ENCODE measurements around the gene LRIT2. TPM values are rescaled to one million over a fixed set of nuclear protein-coding genes. Genes with fewer than 3 reads are reported as not detected.
"Not testable (repeated sequence)": the region's sequence is repeated elsewhere in the genome, so short reads cannot be mapped to it uniquely, and the experiment has no call there.

LRIT2 gene
- total RNA-seq, 2 experiments from 2014 or later, result not detected

DNA sequence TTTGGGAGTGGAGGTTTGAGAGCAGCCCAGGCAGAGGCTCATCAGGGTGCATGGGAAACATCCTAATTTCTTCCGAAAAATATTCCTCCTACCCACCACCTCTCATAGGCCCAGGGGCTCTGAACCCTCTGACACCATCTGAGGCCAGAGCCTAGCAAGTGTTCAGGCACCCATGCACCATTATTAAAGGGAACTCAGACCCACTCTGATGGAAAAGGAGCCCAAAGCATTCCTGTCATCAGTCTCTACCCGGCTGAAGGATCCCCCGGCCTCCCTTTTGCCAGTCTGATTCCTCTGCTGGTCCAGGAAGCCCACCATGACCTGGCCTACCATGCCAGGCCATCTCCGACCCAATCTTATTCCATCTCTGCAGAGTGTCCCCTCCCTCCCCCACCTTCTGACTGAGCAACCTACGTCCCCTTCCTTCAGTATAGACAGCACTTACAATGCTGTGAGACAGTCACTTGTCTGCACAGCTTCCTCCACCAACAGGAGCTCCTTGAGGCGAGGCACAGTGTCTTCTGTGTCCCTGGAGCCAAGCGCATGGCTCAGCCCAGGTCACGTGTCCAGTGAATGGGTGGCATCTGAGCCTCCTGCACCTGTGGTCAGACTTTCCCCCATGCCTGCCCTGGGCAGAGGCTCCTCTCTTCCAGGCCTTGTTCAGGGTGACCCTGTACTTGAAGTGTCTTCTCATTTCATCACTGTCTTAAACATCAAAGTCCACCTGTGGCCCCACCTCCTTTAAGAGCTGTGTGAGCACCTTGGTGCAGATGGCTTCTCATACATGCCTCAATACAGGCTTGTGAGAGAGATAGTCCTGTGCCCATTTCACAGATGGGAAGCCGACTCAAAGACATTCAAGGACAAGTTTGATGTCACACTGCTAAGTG lies 52.6 kb downstream of the LRIT2 start:
- POLR2A ChIA-PET, result no interaction called here

GRCh38 chr10:84171700-84172466 lies 53.5 kb downstream of the LRIT2 start:
- CTCF ChIA-PET, POLR2A ChIA-PET: not testable (repeated sequence)

More for the DNA sequence above, 52.6 kb downstream of the LRIT2 start:
- CTCF ChIA-PET, result no interaction called here

DNA sequence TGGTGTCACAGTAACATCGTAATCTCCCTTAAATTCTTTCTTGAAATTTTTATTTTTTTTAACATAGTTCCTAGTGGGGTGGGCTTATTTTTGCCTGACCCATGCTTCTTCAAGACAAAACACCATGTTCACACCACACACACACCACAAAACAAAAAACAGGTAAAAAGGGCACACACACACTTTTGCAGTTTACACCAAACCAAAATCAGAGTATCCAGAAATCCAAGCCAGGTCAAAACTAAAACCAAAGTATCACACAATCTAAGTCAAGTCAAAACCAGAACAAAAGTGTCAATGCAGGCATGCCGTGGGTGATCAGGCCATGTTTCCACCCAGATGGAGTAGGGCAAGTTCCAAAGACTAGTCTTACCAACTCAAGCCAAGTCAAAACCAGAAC lies 54.1 kb downstream of the LRIT2 start:
- POLR2A ChIA-PET, CTCF ChIA-PET: not testable (repeated sequence)

Other genes starting within 250 kb of the LRIT2 start
- 100 to 1,000 TPM; 229 to 233 TPM for gene GHITM, start 86.0 kb downstream of the LRIT2 start, total RNA-seq
- not detected for gene GPR15LG, start 51.7 kb downstream of the LRIT2 start, total RNA-seq
- 1 to 10 TPM; 1.8 TPM for gene CDHR1, start 31.0 kb downstream of the LRIT2 start, total RNA-seq
- not detected for gene LRIT1, start 16.0 kb upstream of the LRIT2 start, total RNA-seq
- gene RGR, start 19.5 kb upstream of the LRIT2 start, total RNA-seq, result not detected
- gene CCSER2, start 103.0 kb upstream of the LRIT2 start, total RNA-seq, result 10 to 100 TPM; 46.7 to 47.2 TPM